NCI-H2196 (cell line): ENCODE results near the gene TEDC2.
"Not testable (repeated sequence)": the region's sequence is repeated elsewhere in the genome, so short reads cannot be mapped to it uniquely, and the experiment has no call there.

Experiments
- DNase-seq: peaks from one replicate; lab custom pipeline; 2025; ENCODE audit not compliant: unreplicated experiment; lab: John Stamatoyannopoulos, UW

Gene TEDC2

GRCh38 chr16:2459647-2460390, at the start of gene TEDC2:
TSS of gene TEDC2 (plus strand) at chr16:2460109. CDS start at chr16:2460145, 36 bp downstream.
- DNase-seq: peak; percentile 98

- no peak for DNase-seq
Observed at GRCh38 chr16:2415085-2415484, 44.8 kb upstream of the TEDC2 start.

DNA sequence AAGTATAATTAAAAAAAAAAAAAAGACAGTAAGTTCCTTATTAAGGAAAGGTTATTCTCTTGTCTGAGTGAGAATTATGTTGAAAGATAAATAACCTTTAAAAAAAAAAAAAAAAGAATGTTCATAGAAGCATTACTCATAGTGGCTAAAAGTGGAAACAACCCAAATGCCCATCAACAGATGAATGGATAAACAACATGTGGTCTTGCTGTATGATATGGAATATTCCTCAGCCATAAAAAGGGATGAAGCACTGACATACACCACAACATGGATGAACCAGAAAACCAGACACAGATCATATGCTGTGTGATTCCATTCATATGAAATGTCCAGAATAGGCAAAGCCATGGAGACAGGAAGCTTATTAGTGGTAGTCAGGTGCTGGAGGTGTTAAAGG, 39.9 kb upstream of the TEDC2 start:
- DNase-seq: no peak

GRCh38 chr16:2422123-2422867, 37.6 kb upstream of the TEDC2 start:
- DNase-seq: no peak

- no peak for DNase-seq
Observed at GRCh38 chr16:2424061-2425007, 35.6 kb upstream of the TEDC2 start.

- DNase-seq: no peak
Observed at GRCh38 chr16:2425008-2425518, 34.8 kb upstream of the TEDC2 start.

DNA sequence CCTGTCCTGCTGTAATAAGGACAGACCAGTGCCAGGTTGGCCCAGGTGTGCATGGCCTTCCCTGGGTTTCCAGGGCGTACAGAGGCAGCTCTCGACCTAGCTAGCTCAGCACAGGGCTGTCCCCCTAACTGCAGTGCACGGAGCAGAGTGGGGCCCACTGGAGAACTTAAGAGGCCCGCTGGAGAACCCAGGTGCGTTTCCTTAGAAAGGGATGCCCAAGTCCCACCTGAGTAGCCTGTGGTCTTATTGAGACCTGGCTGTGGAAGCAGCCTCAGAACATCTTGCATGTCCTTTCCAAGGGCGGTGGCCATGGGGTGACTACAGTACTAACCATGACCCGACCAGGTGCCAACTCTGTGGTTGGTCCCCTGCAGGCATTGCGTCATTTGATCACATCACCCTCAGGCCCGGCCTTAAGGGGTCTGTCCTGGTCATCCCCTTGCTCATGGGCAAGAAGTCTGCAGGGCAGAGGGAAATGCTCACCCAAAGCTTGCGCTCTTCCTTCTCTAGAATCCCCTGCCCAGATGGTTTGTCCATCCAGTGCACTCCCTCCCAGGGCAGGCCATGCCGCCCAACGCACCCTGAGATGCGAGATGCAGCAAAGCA, 34.0 kb upstream of the TEDC2 start:
- no peak for DNase-seq

DNA sequence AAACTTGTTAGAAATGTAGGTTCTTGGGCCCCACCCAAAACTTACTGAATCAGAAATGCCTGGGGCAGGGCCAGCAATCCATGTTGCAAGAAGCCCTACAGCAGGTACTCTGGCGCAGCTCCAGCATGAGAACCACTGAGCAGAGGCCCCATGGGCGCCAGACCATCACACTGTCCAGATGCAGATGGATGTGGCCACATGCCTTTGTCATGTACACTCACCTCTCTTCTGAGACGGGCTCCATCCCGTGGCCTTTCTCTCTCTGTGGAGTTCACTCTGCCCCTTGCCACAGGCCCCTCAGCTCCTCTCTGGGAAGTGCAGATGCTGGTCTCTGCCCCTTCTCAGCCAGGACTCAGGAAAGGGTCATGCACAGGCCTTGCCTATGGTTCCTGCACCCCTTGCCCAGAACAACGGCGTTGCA, 33.0 kb upstream of the TEDC2 start:
- DNase-seq: no peak

DNA sequence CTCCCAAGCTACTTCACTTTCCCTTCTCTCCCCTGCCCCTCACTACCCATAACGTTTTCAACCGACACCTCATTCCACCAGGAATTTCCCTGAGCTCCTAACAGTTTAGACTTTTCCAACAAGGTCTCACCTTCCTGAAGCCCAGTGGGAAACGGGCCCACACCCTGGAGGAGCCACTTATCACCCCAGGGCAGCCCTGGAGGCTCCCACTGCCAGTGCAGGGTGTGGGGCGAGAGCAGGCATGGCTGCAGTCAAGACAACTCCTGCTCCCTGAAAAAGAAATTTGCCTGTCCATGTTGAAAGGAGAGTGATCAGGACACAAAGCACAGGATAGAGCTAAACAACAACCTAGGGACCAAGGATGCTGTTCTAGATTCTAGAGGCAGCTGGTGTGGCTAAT, 32.4 kb upstream of the TEDC2 start:
- DNase-seq: no peak

DNA sequence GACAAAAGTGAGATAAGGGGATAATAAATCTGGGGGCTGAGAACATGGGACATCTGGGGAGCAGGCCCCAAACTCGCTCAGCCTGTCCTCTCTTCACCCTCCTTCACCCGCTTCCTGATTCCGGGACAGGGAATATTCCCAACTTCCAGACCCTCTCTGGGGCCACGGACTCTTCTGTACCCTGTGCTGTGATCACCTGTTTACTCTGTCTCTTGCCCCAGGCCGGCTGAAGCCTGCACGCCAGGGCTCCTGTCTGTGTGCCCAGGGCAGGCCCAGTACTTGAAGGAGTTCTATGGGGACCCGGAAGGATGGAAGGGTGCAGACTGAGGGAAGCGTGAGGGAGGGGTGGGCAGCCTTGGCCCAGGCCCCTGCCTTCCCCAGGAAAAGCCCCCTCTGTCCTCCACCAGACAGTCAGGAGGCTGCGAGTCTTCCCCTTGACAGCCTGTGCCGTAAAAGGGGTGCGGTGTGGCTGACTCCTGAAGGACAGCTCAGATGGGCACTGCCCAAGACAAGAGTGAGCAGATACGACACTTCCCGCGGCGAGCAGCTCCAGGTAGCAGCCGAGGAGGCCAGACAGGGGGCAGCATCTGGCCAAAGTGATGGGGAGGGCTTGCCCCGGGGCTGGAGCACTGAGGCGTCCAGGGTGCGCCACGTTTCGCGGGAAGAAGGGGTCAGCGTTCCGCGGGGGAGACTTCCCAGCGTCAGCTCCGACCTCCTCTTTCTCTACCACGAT, 31.7 kb upstream of the TEDC2 start:
- DNase-seq: peak; percentile 35

DNA sequence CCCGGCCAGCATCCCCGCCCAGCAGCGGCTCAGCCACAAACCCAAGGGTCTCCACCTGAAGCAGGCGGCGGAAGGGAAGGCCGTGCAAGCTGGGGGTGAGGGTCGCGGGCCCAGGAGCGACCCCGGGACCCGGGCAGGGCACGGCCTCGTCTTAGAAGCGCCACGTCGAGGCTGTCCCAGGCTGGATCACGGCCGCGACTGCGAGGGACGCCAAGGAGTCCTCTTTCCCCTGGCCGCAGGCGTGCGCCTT, 31.2 kb upstream of the TEDC2 start:
- DNase-seq: no peak

- peak; percentile 97 for DNase-seq
Observed at GRCh38 chr16:2429034-2429770, 30.7 kb upstream of the TEDC2 start, which contains the start of gene CCNF. TSS of gene CCNF (plus strand) at chr16:2429447. CDS start at chr16:2429482, 35 bp downstream.

- DNase-seq: no peak
Observed at GRCh38 chr16:2429771-2430663, 29.9 kb upstream of the TEDC2 start.

GRCh38 chr16:2432286-2432685, 27.6 kb upstream of the TEDC2 start:
- DNase-seq: no peak

- no peak for DNase-seq
Observed at GRCh38 chr16:2432801-2433505, 27.0 kb upstream of the TEDC2 start.

DNA sequence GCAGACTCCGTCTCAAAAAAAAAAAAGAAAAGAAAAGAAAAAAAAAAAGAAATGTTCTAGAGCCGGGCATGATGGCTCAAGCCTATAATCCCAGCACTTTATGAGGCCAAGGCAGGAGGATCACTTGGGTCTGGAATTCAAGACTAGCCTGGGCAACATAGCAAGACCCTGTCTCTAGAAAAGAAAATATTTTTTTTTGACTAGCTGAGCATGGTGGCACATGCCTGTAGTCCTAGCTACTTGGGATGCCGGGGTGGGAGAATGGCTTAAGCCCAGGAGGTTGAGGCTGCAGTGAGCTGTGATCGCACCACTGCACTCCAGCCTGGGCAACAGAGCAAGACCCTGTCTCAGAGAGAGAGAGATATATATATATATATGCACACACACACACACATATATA, 24.7 kb upstream of the TEDC2 start:
- not testable (repeated sequence) for DNase-seq

DNA sequence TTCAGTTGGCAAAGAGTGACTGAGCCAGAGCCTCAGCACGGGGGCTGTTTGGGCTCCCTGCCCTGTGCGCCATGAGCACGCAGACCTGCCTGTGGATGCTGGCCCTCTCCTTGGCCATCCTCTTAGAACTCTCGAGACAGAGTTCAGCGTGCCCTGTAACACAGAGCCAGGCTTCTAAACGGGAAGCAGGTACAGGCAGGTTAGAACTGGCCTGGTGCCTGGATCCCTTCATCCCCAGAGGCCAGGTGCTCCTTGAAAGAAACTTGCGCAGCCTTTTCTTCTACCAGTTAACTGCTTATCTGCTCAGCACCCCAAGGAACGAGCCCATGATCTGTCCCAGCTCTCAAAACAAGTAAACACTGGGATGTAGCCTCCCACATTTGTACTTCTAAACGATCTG, 23.8 kb upstream of the TEDC2 start:
- DNase-seq: no peak
